DMS153 treated with DMSO at 0.1 percent for 48 hours (cell line): ENCODE data around the gene WASF1.

Experiments
- DNase-seq: peaks from one replicate; lab custom pipeline; 2025; ENCODE audit not compliant: unreplicated experiment; lab: John Stamatoyannopoulos, UW

Gene WASF1

GRCh38 chr6:110179406-110180227, at the start of gene WASF1:
WASF1 (minus strand) TSS chr6:110179670; CDS start chr6:110127601, 52,069 bp downstream.
- peak; percentile 97 for DNase-seq

GRCh38 chr6:110226261-110226660, 46.8 kb upstream of the WASF1 start:
- DNase-seq: no peak

- no peak for DNase-seq
Measured at GRCh38 chr6:110221738-110222137, 42.3 kb upstream of the WASF1 start.

GRCh38 chr6:110217266-110217665, 37.8 kb upstream of the WASF1 start:
- DNase-seq: no peak

- DNase-seq: no peak
Measured at GRCh38 chr6:110216140-110216539, 36.7 kb upstream of the WASF1 start.

- DNase-seq: no peak
Measured at GRCh38 chr6:110214338-110214737, 34.9 kb upstream of the WASF1 start.

GRCh38 chr6:110211753-110212152, 32.3 kb upstream of the WASF1 start:
- DNase-seq: no peak

GRCh38 chr6:110207652-110208051, 28.2 kb upstream of the WASF1 start:
- no peak for DNase-seq

- DNase-seq: no peak
Measured at GRCh38 chr6:110201151-110201884, 21.8 kb upstream of the WASF1 start.

GRCh38 chr6:110198561-110198960, 19.1 kb upstream of the WASF1 start:
- DNase-seq: no peak

- DNase-seq: no peak
Measured at GRCh38 chr6:110196874-110197273, 17.4 kb upstream of the WASF1 start.

GRCh38 chr6:110195639-110196038, 16.2 kb upstream of the WASF1 start:
- no peak for DNase-seq

- DNase-seq: no peak
Measured at GRCh38 chr6:110191477-110191876, 12.0 kb upstream of the WASF1 start.

- DNase-seq: no peak
Measured at GRCh38 chr6:110190726-110191125, 11.3 kb upstream of the WASF1 start.

- DNase-seq: no peak
Measured at GRCh38 chr6:110188791-110189190, 9.3 kb upstream of the WASF1 start.

- DNase-seq: no peak
Measured at GRCh38 chr6:110185879-110186278, 6.4 kb upstream of the WASF1 start.

GRCh38 chr6:110183292-110183885, 3.9 kb upstream of the WASF1 start:
- no peak for DNase-seq

- DNase-seq: no peak
Measured at GRCh38 chr6:110181131-110182030, 1.9 kb upstream of the WASF1 start.

GRCh38 chr6:110180228-110181008, 948 bp upstream of the WASF1 start, which contains the start of gene CDC40:
CDC40 (plus strand) TSS chr6:110180427; CDS start chr6:110180445, 18 bp downstream.
- DNase-seq: no peak
